ENCODE measurements around the gene FOXL2NB. TPM values are rescaled to one million over a fixed set of nuclear protein-coding genes. Genes with fewer than 3 reads are reported as not detected.

Gene FOXL2NB
- total RNA-seq, 1 donor from 2014 or later = 1.9 TPM

DNA sequence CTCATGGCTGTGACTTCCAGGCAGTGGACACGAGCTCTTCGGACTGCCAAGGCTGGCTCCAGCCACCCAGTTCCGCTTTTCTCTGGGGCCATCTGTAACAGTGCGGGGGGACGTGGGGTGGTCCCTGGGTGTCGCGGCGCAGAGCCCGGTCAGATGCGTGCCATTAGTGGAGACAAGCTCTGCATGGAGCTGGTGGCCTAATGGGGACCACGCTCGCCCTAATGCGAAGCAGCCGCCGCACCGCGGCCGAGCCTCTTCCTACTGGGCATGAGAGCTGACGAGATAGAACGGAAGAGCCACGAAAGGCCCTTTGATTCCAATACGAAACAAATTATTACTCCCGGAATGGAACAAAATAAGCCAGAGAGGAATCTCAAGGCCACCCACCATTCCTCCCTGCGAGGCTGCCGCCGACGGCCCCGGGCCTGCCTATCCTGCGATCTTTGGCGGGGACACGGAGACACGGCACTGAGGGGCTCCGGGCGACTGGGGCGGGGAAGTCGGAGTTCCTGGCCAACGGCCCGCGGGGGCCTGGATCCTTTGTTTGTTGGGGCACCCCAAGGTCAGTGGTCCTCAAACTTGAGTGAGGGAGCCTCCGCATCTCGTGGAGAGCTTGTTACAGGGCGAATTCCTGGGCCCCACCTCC is 18.2 kb upstream of the FOXL2NB start:
- DNase-seq (ENCODE audit: low spot score) = no peak

DNA sequence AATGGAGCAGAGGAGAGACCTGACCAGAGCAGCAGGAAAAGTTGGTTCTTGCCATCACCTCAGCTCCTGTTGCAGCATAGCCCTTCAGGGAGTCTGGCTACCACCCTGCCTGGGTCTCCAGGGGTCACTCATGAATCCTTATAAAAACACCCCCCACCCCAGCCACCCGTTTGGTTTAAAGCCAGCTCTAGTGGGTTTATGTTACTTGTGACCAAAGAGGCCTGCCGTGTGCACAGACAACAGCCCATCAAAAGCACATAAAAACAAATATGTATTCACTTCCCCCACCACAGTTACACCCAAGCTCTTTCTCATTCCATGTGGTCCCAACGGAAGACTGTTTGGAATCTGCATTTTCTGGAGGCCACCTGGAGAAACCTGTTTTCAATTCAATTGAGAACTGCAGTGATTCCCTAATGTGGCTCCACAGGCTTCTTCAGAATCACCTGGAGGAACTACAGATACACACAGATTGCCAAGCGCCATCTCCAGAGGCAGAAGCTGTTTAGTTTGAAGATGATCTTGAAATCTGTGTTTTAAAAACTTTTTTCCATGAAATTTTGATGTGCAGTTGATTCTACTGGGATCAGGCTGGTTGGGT is 13.8 kb upstream of the FOXL2NB start:
- DNase-seq (ENCODE audit: low spot score) = no peak

GRCh38 chr3:138933981-138934691 is 12.9 kb upstream of the FOXL2NB start:
- DNase-seq (ENCODE audit: low spot score) = peak; percentile 57

- DNase-seq (ENCODE audit: low spot score) = no peak
These were observed 11.5 kb upstream of the FOXL2NB start for GRCh38 chr3:138935505-138935862.

DNA sequence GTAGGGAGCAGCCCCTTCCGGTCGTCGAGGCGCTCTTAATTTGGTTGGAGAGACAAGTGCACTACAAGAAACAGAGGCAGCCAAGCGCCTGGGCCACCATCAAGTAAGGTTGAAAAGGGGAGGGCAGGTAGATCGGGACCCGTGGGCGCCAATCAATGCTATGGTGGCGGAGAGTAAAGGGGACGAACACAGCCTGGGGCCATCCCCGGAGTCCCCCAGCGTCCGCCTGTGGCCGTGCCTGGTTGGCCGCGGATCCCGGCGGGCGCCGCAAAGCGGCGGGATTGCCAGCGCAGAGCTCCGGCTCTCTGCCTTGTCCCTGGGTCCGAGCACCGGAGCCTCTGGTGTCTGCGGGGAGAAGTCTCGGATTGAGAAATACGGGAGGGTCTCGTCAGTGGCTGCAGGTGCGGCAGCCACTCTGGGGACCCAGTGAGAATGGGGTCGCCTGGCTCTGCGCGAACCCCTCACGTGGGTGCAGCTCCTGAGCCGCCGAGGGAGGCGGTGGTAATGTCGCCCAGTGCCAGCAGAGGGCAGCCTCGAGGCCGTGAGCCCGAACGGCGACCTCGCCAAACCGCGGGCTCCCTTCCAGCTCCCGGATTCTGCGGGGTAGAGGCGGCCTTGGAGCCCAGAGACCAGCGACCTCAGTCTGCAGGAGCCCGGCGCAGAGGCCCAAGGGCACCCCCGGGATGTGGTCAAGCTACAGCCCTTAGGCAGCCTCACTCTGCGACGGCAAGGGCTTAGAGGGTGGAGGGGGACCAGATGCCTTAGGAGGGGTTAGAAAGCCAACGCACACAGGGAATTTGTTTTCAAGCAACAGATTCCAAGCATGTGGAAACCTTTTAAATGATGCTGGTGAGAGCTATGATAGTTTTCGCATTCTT is 10.9 kb upstream of the FOXL2NB start:
- DNase-seq (ENCODE audit: low spot score) = peak; percentile 31

DNA sequence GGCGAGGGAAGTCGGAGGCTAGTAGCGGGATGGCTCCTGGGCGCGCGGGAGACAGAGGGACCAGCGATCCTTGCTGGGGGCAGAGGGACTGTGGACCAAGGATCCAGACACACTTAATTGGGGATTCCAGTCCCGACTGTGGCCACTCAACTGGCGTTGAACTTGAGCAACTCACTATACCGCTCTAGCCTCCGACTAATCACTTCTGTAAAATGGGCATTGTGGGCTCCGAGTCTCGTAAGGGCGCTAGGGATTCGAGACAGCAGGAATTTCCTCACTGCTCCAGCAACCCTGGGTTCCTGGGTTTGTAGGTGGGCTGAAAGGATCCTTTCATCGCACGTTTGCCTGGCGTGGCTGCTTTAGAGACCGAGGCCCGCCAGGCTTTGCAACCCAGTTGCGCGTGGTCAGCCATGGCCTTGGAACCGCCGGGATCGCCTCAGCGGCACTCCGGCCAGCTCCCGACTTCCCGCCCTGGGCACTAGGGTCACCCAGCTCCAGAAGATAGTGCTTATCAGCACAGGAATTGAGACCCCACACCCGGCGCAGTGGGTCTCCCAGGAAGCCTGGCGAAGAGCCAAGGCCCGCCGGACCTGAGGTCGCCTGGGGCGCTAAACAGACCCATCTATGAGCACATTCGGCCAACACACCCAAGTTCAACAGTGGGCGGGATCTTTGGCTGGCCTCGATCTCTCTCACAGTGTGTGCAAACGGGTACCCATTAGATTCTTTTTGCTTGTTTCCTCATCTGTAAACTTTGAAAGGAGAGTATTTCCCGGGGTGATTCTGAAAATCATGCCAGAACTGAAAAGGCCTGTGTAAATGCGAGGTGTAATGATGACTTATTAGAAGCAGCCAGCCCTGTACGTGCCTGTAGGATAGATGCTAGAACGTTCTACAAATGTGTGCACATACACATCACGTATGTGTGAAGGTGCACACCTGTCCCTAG is 10.0 kb upstream of the FOXL2NB start:
- no peak for DNase-seq (ENCODE audit: low spot score)

DNA sequence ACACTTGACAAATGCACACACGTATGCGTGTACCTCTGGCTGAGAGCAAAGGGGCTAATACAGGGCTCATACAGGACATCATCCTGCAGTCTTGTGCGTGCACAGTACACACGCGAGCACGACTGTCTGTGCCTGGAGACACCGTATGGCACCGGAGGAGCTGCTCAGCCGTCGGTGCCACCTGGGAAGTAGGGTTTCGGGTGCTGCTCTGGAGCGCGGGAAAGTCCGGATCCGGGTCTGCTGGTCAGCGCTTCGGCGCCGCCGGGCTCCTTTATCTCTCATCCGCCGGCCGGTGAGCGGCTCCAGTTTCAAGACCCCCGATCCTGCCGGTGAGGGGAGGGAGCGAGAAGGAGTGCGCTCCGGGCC is 9.3 kb upstream of the FOXL2NB start:
- DNase-seq (ENCODE audit: low spot score) = no peak

DNA sequence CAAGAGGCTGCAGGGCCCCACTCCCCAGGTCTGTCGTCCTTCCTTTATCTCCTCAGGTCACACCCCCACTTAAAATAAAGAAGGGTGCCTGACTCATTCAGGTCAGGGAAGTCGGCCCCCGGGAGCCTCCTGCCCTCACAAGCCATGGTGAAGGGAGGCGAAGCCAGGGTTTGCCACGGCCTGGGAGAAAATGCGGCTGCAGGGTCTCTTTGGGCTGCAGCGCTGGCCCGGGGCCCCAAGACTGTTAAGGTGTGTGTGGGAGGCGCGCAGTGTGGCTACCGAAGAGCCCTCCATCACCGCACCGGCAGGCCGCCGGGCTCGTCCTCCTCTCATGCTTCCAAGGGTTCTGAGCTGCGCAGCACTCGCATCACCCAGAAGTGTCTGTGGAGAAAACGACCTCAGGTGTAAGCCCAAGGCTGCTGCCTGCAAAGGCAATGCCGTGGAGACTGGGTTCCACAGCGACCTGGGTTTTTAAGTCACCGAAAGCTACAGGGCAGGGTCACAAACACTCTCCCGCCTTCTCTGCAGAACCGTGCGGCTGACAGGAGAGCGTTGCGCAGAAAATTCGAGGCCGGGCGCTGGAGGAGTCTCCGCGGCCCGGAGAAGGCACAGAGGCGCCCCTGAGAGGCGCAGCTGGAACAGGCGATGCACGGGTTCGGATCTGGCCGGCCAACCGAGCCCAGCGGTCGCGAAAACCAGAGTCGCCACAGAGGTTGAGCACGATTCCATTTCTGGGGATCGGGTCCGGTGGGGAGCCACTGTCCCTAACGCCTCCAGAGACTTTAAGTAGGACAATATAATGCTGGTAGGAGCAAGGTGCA is 8.8 kb upstream of the FOXL2NB start:
- DNase-seq (ENCODE audit: low spot score) = no peak

DNA sequence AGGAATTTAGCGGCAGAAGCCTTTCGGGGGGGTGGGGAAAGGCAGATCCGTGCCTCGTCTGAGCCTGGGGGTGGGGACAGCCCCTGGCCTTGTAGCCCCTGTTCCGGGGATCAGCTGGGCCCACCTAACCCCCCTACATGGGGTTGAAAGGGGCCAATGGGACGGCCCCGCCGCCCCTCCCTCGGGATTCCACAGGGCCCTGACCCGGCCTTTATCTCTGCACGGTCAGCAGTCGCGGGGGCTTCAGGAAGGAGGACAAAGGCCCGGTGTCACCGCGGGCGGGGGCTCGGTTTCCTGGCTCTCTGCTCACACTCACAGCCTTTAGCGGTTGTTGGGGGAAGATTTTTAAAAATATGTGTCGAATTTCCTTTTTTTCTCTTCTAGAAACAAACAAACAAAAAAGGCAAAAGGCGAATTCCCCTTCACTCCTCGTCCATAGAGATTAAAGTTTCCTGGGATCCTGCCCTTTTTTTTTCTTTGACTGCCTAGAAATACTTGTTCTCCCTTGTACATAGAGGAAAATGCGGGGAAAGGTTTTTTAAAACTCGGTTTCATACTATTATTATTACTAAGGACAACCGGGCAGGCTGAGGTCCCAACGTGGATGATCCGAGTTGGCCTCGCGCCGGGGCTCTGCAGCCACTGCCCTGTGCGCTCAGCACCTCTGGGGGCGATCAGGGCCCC is 8.0 kb upstream of the FOXL2NB start:
- DNase-seq (ENCODE audit: low spot score) = no peak

DNA sequence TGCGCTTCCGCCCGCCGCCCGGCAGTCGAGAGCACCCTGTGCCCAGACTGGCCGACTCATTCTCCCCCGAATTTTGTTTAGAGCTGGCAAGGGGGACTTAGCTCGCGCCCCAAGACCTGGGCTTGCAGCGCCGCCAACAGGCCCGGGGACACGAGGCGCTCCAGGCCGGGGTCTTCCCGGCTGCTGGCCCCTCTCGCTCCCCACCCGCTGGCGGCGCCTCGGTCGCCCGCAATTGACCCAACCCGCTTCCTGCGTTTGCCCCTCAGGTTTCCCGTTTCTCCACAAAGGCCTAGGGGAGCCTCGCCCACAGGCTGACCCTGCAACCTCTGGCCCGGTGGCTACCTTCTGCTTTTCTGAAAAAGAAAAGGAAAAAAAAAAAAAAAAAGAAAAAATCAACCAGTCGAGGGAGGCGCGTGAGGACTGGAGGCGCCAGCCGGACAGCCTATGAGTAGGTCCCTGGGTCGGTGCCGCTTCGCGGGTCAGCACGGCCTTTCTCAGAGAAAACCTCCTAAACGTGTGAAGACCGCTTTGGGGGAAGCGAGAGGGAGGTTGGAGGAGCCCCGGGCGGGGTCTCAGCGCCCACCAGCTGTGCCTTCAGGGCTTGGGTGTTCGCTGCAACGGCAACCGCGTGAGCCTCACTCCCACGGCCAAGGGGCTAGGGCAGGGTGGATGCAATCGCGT is 7.3 kb upstream of the FOXL2NB start:
- DNase-seq (ENCODE audit: low spot score) = no peak

DNA sequence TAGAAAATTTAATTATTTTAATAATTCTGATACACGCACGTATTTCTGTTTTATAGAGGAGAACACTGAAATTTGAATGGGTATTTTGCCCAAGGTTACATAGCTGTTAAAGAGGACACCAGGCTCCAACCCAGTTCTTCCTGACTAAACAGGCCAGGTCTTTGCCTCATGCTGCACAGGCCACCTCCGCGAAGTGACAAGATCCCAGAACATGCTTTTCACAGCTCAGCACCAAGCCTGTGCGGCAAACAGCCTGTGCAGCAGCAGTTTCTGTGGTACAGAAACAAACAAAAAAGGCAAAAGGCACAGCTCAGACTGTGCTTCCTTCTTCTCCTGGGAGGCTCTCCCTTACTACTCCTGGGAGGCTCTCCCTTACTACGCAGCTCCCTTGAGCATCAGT is 6.6 kb upstream of the FOXL2NB start:
- no peak for DNase-seq (ENCODE audit: low spot score)

DNA sequence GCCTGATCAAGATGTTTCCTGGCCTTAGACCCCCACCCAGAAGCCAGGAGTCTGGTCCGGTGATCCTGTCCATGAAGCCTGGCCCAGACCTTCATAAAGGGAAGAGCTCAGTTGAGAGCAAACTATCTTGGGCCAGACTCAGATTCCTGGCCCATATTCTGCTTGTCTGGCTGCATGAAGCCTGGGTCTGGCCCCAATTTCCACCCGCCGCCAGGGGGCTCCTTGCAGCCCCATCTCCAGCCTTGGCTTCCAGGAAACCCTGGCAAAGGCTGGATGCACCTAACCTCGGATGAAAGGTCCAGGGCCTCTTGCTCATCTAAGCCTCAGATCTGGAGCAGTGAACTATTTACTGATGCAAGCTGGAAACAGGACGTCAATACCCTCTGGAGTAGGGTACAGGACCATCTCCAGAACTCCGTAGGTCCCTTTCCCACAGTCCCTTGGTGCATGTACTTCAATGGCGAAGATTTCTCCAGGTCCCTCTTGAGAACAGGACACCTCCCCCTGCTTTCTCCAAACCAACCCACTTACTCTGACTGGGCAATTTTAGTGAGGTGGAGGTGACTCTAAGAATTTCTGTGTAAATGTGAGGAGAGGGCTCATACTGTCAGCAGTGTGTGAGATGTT is 5.6 kb upstream of the FOXL2NB start:
- no peak for DNase-seq (ENCODE audit: low spot score)

DNA sequence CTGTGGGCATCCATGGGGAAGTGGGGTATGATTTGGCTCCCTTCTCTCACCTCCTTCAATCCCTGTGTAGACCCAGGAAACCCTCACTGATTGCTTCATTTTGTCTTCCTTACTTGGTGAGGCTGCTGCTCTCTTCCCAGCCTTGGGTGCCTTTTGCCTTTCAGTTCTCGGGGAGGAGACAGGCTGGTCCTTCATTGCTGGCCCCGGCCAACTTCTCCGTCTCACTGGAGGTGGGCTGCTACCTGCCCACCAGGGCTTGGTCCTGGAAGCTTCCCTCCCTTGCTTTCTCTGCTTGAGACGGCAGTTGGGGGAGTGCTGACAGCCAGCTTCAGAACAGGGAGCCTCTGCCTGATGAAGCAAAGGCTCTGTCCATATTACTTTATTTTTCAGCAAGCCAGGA is 4.7 kb upstream of the FOXL2NB start:
- no peak for DNase-seq (ENCODE audit: low spot score)

DNA sequence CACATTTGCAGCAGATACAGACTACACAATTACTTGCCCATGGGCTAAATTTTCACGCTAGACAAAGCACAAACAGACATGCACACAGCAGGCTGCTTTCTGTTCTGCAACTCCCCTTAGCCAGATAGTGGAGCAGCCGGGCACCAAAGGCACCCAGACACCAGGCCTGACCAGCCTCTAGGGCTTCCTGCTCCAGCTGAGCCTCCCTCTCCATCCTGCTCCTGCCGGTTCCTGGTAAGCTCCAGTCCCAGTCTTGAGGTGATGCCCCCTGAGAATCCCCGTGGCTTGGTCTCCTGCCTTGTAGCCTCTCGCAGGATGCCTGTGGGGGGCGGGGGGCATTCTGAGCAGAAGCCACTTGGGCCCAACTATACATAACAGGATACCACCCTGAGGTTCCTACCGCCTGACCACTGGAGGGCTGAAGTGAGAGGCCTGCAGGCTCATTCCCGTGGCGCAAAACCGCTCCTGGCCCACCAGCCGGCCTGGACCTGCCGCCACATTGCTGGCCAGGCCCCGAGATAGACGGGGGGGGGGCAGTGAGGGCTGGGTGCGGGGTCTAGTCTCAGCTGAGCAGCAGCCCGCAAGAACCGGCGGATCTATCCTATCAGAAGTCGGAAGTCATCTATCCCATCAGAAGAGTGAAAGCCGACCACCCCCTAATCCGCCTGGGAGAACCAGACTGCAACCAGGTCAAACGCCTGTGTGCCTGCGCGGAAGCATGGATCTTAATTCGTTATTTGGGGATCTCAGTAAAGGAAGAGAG is 4.0 kb upstream of the FOXL2NB start:
- DNase-seq (ENCODE audit: low spot score) = no peak

GRCh38 chr3:138943724-138944653 is 3.0 kb upstream of the FOXL2NB start:
- DNase-seq (ENCODE audit: low spot score) = peak; percentile 32

GRCh38 chr3:138944654-138944928 is 2.4 kb upstream of the FOXL2NB start:
- no peak for DNase-seq (ENCODE audit: low spot score)
